Measurements from ENCODE around the gene KREMEN1.
"Not testable (repeated sequence)": the region's sequence is repeated elsewhere in the genome, so short reads cannot be mapped to it uniquely, and the experiment has no call there.

The KREMEN1 gene

DNA sequence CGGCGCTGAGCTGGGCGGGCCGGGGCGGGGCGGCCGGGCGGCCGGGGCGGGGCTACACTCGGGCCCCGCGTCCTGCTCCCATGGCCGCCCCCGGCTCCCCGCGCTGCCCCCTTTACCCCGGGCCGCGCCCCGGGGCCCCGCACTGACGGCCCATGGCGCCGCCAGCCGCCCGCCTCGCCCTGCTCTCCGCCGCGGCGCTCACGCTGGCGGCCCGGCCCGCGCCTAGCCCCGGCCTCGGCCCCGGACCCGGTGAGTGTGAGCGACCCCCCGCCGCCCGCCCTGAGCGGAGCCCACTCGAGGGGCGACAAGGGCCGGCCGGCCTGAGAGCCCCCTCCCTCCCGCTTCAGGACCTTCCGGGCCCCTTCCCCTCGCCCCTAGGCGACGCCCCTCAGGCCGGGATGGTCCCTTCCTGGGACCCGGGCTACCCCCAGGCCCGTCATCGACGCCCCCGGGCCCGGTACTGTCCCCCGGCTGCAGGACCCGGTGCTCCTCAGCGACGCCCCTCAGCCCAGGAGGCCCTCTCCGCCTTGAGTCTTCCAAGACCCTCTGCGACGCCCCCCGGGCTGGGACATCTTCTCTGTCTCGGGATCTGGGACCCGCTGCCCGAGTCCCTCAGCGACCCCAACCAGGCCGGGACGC lies at the start of gene KREMEN1:
KREMEN1 (plus strand) TSS at position 57 of the 639 bp plus-strand sequence; CDS start at position 153, 96 bp downstream.
- no peak for FAIRE-seq
- no peak for DNase-seq (ENCODE audit: extremely low spot score, insufficient read length, low read depth)

GRCh38 chr22:29023172-29023796 lies 49.6 kb upstream of the KREMEN1 start:
- FAIRE-seq (no peak), DNase-seq (ENCODE audit: extremely low spot score, insufficient read length, low read depth) (no peak)

DNA sequence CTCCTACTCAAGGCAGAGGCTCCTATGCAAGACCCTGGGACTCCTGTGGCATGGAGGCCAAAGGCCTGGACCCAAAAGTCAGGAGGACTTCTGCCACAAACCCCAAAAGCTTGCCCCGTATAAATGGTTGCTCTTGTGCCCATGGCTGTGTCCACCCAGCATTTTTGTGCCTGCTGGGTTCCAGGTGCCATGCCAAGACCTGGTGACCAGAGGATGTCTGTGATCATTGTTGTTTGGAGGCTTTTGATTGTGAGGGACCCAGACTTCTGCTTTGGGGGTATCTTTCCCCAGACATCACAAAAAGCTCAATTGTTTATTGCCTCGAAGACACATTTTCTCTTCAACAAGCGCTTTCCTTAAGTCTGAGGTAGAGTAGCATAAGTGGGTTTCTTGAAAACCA lies 46.3 kb upstream of the KREMEN1 start:
- FAIRE-seq: no peak
- no peak for DNase-seq (ENCODE audit: extremely low spot score, insufficient read length, low read depth)

GRCh38 chr22:29028468-29028867 lies 44.4 kb upstream of the KREMEN1 start:
- DNase-seq (ENCODE audit: extremely low spot score, insufficient read length, low read depth) (no peak), FAIRE-seq (no peak)

DNA sequence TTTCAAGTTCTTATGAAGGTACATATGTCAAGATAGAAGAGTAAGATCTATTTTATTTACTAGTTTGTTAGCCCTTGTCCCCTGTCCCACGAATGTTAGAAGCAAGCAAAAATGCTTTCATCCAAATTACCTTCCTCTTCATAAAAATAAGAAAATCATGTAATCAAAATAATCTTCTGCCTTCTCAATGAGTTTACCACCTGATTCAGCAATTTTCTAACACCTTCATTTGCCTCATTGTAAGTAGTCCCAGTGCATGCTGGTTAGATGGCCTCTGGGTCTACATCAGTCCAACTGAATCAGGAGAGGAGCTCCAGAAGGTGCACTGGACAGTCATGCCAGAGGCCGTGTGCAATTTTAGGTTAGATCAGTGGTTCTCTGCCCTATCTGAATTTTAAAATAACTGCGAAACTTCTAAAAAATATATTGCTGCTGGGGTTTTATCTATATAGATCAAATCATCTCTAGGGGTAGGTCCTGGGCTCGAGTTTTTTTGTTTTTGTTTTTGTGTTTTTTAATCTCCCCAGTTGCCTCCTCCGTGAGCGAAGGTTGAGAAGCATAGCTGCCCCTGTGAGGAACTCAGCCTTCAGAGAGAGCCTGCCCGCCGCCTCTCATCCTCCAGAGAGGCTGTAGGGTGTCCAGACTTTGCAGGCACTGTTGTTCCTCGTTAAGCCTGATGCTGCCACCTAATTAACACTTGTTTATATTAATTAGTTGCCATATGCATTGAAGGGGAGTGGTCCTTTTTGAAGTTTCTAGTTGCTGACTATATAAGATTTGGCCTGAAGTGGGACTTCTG lies 43.4 kb upstream of the KREMEN1 start:
- no peak for FAIRE-seq
- DNase-seq (ENCODE audit: extremely low spot score, insufficient read length, low read depth): no peak

DNA sequence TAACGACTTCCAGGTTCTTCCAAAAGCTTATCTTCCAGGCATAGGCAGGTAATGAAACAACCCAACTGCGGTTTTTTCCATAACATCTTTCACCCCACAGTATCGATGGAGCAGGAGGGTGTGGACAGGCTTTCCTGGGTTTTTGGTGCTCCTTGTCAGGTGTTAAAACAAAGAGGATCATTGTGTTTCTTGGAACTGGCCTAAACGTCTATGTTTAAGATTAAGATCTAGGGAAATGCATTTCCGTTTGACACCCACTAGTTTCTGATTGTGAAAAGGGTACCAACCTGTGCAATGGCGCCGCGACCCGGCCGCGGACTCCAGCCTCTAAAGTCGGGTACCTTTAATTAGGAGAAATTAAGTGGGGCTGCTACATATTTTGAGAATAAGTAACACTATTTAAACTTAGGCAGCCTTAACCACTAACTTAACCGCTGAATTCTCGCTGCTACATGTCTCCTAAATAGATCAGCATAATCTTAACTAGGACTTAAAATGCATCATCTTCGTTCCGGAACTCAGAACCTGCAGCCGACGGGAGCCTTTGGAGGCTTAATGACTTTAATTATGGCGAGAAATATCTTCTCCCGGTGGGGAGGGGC lies 42.7 kb upstream of the KREMEN1 start:
- no peak for FAIRE-seq

DNA sequence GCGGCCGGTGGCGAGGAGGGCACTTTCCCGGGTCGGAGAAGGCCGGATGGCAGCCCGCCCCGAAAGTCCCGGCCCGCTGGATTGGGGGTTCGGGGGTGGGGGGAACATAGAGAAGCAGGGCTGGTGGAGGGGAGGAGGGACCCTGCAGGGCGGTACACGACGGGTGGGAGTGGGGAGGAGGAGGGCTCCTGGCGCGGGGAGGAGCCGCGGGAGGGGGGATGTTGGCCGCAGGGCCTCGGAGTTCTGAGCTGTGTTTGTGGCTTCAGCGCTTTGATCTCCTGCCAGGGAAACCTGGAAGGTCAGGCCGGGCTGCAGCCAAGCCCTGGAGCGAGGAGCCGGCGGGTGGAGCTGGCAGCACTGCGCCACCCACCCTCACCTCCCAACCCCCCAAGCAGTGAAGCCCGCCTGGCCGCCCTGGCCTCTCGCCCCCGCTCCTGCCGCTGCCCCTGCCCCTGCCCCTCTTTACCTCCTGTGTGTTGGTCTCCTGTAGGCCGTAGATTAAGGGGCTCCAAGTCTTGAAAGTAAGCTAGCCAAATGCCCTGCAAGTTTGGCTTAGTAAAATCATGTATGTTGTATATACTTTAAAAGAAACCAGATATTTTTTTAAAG lies 42.1 kb upstream of the KREMEN1 start:
- FAIRE-seq: no peak

More for the DNA sequence above, 42.7 kb upstream of the KREMEN1 start:
- DNase-seq (ENCODE audit: extremely low spot score, insufficient read length, low read depth): no peak

GRCh38 chr22:29031227-29032011 lies 41.4 kb upstream of the KREMEN1 start:
- FAIRE-seq: no peak
- DNase-seq (ENCODE audit: extremely low spot score, insufficient read length, low read depth): no peak

More for the DNA sequence above, 42.1 kb upstream of the KREMEN1 start:
- no peak for DNase-seq (ENCODE audit: extremely low spot score, insufficient read length, low read depth)

DNA sequence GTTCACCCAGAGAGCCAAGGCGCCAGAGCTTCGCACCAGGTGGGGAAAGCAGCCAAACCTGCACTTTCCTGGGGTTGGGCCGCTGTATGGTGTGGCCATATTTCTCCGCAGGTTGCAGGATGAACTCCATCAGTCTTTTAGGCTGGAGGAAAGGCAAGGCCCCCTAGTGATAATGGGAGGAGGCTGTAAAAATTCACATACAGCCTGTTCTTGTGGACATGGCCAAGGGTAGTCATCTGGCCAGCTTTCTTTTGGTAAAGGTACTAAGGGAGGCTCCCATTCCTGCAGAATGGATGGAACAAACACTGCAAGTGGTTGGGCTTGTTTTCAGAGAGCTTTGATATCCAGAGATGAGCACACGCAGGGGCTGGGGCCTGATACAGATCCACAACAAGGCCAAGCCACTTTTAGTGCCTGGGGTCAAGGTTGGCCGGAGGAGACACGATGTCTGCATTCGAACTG lies 40.8 kb upstream of the KREMEN1 start:
- DNase-seq (ENCODE audit: extremely low spot score, insufficient read length, low read depth) (no peak), FAIRE-seq (no peak)

DNA sequence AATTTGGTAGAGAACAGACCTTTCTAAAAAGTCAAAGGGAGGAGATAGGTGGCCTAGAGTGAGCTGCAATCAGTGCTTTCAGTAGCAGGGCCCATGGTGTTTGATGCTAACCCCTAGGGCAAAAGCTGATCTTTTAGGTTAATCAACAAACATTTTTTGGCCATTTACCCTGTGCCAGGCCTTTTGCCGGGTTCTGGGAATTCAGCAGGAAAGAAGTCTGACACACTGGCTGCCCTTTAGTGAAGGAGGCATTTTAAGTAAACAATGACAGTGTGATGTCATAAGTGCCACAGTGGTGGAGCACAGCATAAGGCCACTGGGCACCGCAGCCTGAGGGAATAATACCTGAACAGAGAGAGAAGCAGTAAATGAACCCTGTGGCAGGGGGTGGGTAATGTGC lies 40.3 kb upstream of the KREMEN1 start:
- DNase-seq (ENCODE audit: extremely low spot score, insufficient read length, low read depth): no peak
- no peak for FAIRE-seq

DNA sequence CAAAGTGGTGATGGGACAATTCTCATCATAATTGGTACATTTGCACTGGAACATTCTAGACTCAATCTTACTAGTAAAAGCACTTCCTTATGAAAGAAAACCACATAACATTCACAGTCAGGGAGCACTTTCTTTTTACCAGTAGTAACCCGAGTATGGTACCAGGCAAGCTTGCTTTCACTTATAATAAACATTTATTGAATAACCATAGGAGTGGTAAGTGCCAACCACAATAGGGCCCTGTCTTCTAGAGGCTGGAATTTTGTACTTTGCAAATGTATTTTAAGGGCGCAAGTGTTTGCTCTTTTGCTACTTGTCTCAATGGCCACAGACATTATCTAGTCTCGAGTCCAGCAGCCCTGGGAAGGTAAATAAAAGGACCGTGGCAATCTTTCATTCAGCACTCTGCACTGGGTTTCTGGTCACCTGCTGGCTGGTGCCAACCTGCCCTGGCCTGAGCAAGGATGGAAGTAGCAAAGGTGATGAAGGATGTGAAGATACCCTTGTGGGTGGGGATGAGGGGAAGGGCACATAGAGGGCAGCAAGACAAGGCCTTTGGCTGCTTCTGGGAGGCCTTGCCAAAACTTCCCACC lies 35.4 kb upstream of the KREMEN1 start:
- DNase-seq (ENCODE audit: extremely low spot score, insufficient read length, low read depth) (no peak), FAIRE-seq (no peak)

DNA sequence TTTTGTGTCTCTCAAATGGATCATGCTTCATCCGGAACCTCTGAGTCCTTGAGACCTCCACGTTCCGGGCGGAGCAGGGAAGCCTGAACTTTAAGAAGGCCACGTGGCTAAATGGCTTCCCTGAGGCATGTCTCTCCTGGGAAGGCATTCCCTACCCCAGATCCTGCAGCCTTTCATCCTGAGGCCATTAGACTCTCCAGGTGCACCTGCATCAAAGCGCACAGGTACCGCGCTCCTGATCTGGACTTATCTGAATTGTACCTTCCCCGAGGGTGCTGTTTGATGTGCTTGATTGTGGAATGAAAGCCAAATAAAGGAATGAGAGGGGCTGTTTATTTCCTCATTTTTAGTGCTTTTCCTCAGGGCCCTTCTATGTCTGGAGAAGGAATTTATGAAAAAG lies 33.7 kb upstream of the KREMEN1 start:
- DNase-seq (ENCODE audit: extremely low spot score, insufficient read length, low read depth) (no peak), FAIRE-seq (no peak)

DNA sequence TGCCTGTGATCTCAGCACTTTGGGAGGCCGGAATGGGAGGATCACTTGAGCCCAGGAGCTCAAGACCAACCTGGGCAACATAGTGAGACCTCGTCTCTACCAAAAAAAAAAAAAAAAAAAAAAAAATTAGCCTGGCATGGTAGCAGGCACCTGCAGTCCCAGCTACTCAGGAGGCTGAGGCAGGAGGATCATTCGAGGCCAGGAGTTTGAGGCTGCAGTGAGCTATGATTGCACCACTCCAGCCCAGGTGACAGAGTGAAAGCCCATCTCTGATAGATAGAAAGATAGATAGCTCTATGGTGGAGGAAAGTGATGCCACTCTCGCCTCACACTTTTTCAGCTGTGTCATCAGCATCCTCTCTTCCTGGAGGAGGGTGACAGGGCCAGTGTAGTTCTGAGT lies 33.2 kb upstream of the KREMEN1 start:
- not testable (repeated sequence) for DNase-seq (ENCODE audit: extremely low spot score, insufficient read length, low read depth); FAIRE-seq

GRCh38 chr22:29040385-29041275 lies 32.2 kb upstream of the KREMEN1 start:
- DNase-seq (ENCODE audit: extremely low spot score, insufficient read length, low read depth) (peak; percentile 33), FAIRE-seq (peak; percentile 92)

- DNase-seq (ENCODE audit: extremely low spot score, insufficient read length, low read depth) (no peak), FAIRE-seq (no peak)
Observed at GRCh38 chr22:29041408-29041807, 31.4 kb upstream of the KREMEN1 start.

GRCh38 chr22:29043906-29044575 lies 28.8 kb upstream of the KREMEN1 start:
- no peak for FAIRE-seq

DNA sequence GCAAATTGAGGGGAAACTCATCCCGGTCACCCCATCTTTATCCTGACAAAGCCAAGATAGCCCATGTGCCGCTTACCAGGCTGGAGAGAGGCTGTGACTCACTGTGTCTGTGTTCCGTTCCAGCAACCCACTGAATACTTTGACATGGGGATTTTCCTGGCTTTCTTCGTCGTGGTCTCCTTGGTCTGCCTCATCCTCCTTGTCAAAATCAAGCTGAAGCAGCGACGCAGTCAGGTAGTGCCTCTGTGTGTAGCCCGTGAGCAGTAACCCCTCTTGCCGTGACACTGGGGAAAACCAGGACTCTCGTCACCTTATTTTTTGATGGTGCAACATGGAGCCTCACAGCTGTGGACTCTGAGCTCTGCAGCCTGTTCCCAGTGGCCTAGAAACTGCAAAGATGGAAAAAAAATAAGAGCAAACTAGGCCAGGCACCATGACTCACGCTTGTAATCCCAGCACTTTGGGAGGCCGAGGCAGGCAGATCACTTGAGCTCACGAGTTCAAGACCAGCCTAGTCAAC lies 28.1 kb upstream of the KREMEN1 start:
- FAIRE-seq: no peak
- no peak for DNase-seq (ENCODE audit: extremely low spot score, insufficient read length, low read depth)

More at GRCh38 chr22:29043906-29044575, 28.8 kb upstream of the KREMEN1 start:
- no peak for DNase-seq (ENCODE audit: extremely low spot score, insufficient read length, low read depth)
